NCI-H1694 (cell line): Measurements from ENCODE around the gene ANKRD31.
"Not testable (repeated sequence)": the region's sequence is repeated elsewhere in the genome, so short reads cannot be mapped to it uniquely, and the experiment has no call there.

ENCODE experiments used
- DNase-seq: peaks from one replicate; lab custom pipeline; 2025; lab: John Stamatoyannopoulos, UW

The ANKRD31 gene

GRCh38 chr5:75140277-75140676 is 96.4 kb downstream of the ANKRD31 start:
- DNase-seq: no peak

- DNase-seq: no peak
Observed at GRCh38 chr5:75138689-75139088, 98.0 kb downstream of the ANKRD31 start.

GRCh38 chr5:75130818-75131349 is 105.8 kb downstream of the ANKRD31 start:
- no peak for DNase-seq

GRCh38 chr5:75116856-75117255 is 119.8 kb downstream of the ANKRD31 start:
- DNase-seq: no peak

GRCh38 chr5:75114311-75114710 is 122.4 kb downstream of the ANKRD31 start:
- DNase-seq: not testable (repeated sequence)

- no peak for DNase-seq
Observed at GRCh38 chr5:75113354-75114113, 123.1 kb downstream of the ANKRD31 start.

GRCh38 chr5:75108931-75109596 is 127.6 kb downstream of the ANKRD31 start:
- no peak for DNase-seq

GRCh38 chr5:75108515-75108914 is 128.2 kb downstream of the ANKRD31 start:
- DNase-seq: no peak

GRCh38 chr5:75095956-75096355 is 140.7 kb downstream of the ANKRD31 start:
- DNase-seq: not testable (repeated sequence)

GRCh38 chr5:75091597-75091996 is 145.1 kb downstream of the ANKRD31 start:
- DNase-seq: no peak

GRCh38 chr5:75089662-75090061 is 147.0 kb downstream of the ANKRD31 start:
- no peak for DNase-seq

GRCh38 chr5:75089137-75089536 is 147.5 kb downstream of the ANKRD31 start:
- no peak for DNase-seq

- DNase-seq: no peak
Observed at GRCh38 chr5:75088648-75089047, 148.0 kb downstream of the ANKRD31 start.

- DNase-seq: no peak
Observed at GRCh38 chr5:75081510-75081909, 155.2 kb downstream of the ANKRD31 start.

GRCh38 chr5:75079346-75079745 is 157.3 kb downstream of the ANKRD31 start:
- DNase-seq: not testable (repeated sequence)

- DNase-seq: no peak
Observed at GRCh38 chr5:75078027-75078426, 158.7 kb downstream of the ANKRD31 start.

GRCh38 chr5:75072061-75072460 is 164.6 kb downstream of the ANKRD31 start:
- DNase-seq: no peak

- no peak for DNase-seq
Observed at GRCh38 chr5:75071100-75071499, 165.6 kb downstream of the ANKRD31 start.

- no peak for DNase-seq
Observed at GRCh38 chr5:75067434-75067833, 169.2 kb downstream of the ANKRD31 start.

- no peak for DNase-seq
Observed at GRCh38 chr5:75062925-75063531, 173.7 kb downstream of the ANKRD31 start.

GRCh38 chr5:75059912-75060545 is 176.6 kb downstream of the ANKRD31 start:
- DNase-seq: no peak

GRCh38 chr5:75058986-75059535 is 177.6 kb downstream of the ANKRD31 start:
- no peak for DNase-seq
